Activated T-cell treated with anti-CD3 and anti-CD28 coated beads for 48 hours (primary cell): ENCODE data around the gene INTS6.

ENCODE experiments used
- DNase-seq: peaks from one replicate; pipeline ENCODE4 v3.0.0-alpha.2; 2020; ENCODE audit warnings: low read depth

INTS6 gene

DNA sequence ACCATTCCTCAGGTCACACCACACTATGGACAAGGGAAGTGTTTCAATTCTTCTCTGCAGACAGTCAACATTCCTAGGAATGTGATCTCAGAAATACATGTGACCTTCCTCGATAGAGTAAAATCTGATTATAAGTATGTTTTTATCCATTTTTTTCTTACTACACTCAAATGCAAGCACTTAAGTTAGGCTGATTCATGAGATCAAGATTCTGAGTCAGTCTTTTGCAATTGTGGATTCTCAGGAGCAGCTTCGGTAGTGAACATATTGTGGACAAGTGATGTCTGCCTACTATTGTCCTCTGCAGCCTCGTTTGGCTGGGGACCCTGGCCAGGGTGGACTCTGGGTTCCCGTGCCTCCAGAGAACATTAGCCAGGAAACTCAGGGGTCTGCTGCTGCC, 110.1 kb downstream of the INTS6 start:
- no peak for DNase-seq

DNA sequence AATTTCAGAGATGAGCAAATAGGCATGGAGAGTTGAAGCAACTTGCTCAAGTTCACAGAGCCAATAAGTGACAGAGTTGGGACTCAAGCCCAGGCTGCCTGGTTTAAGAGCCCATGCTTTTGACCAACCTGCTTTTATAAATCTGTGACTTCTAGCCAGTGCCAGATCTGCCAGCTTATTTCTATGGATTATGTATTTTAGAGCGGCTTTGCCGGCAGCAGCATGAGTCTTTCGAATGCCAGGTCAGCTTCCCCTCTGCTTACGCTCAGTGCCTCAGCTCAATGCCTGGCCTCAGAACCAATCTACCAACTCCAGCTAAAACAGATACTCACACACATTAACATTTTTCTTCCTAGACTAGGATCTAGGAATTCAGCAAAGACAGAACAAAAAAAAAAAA, 111.0 kb downstream of the INTS6 start:
- no peak for DNase-seq

DNA sequence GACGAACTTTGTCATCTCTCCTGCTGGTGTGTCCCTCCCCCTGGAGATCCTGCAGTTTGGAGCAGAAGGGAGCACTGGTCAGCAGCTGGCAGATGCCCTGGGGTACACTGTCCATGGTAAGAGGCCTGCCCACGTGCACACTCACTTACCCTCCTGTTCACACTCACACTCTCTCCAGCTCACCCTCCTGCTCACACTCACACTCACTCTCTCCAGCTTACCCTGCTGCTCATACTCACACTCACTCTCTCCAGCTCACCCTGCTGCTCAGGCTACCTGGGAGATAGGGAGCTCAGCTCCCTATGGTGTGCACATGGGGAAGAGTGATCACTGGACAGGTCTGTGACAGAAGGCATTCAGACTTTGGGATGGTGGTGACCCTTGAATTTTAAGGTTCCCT, 111.6 kb downstream of the INTS6 start:
- DNase-seq = no peak

- DNase-seq = no peak
These were observed 112.7 kb downstream of the INTS6 start for GRCh38 chr13:51339952-51340732.

- DNase-seq = no peak
These were observed 113.5 kb downstream of the INTS6 start, which contains the start of gene SERPINE3 for GRCh38 chr13:51339354-51339753. Gene SERPINE3, plus strand, starts transcription at chr13:51339691. Its CDS starts 1,401 bp downstream, at chr13:51341092.

GRCh38 chr13:51336746-51337145, 116.1 kb downstream of the INTS6 start:
- no peak for DNase-seq

DNA sequence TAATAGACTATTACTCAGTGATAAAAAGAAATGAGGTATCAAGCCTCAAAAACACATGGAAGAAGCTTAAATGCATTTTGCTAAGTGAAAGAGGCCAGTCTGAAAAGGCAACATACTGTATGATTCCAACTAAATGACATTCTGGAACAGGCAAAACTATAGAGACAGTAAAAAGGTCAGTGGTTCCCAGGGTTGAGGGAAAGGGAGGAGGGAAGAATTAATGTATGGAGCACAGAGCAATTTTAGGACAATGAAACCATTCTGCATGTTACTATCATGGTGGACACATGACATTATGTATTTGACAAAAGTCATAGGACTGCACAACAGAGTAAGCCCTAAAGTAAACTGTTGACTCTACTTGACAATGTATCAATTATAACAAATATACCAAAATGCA, 119.0 kb downstream of the INTS6 start:
- no peak for DNase-seq

DNA sequence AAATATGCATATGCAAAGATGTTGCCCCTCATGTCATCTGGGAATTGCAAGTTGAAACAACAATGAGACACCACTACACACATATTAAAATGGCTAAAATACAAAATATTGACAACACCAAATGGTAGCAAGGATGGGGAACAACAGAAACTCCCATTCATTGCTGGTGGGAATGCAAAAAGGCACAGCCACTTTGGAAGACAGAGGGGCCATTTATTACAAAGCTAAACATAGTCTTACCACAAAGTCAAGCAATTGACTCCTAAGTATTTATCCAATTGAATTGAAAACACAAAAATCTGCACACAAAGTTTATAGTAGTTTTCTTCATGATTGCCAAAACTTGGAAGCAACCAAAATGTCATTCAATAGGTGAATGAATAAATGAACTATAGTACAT, 119.4 kb downstream of the INTS6 start:
- DNase-seq = no peak

DNA sequence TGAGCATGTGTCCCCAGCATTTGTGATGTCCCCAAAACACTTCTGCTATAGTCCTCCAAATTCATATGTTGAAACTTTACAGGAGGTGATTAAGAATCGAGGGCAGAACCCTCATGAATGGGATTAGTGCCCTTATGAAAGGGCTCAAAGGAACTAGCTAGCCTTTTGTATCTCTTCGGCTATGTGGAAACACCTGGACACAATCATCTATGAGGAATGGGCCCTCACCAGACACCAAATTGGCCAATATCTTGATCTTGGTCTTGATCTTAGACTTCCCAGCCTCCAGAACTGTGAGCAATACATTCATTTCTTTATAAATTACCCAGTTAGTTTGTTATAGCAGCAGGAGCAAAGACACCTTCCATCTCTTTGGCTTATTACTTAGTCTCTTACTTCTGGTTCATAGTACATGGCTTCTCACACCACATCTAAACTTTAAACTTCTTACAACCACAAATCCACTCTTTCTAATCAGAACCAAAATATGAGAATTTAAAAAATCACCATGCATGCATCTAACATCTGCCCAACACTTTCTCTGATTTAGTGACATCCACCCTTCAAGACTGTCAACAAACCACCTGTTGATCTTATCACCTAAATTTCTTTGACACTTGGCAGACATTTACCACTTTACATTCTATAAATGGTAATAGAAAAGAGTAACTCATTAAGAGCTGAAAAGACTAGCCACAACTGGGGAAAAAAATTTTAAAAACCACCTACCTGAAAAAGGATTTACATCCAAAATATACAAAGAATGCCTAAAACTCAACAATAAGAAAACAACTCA, 120.1 kb downstream of the INTS6 start:
- DNase-seq = no peak

DNA sequence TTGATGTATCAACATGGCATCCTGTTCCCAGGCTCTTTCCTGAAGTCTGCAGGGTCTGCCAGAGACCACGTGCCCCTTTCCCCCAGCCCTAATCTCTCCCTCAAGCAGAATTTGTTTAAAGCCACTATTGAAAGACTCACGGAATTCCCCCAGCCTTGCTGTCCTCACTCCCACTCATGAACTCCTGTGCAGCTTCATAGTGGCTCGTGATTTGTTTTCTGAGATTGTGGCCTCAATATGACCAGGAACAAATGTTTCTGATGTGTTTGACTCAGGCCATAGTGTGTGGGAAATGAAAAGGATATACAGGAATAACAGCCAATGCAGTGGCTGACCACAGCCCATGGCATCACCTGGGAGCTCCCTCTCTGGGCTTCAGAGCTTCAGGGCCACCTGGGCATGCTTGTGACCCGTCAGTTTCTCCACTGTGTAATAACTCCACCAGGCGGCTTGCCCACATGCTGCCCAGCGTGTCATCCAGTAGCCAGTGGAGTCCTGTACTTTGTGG, 121.4 kb downstream of the INTS6 start:
- no peak for DNase-seq

DNA sequence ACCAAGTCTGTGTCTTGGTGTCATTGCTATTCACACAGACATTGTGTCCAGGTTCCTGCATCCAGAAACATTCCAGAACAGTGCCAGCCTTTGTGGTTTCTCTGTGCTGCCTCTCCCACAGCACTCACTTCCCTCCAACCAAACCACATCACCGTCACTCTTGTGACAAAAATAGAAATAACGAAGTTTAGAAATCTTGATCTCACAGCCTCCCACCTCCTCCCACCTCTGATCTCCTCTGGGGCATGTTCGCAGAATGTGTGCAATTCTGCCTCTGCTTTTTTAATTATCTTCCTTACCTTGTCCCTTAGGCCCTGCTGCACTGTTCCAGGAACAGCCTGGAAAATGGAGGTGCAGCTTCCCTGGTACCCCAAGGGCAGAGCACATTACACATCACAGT, 122.0 kb downstream of the INTS6 start:
- no peak for DNase-seq

DNA sequence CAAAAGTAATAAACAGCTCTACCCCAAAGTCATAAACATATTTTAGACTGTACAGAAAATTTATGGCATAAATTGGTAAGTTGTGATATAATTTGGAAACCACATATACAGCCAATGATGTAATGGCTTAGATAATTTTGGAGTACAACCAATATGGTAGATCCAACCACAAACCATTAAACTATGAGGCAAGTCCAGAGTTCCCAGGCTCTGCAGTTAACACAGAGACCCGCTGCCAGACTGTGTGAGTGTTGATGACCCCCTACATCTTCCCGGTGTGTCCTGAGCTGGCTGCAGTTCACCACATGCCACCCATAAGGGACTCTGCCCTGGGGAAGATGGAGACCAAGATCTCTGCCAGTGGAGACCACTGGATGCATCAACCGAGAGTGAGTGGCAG, 123.2 kb downstream of the INTS6 start:
- DNase-seq = no peak

- DNase-seq = no peak
These were observed 124.3 kb downstream of the INTS6 start for GRCh38 chr13:51328488-51328887.

DNA sequence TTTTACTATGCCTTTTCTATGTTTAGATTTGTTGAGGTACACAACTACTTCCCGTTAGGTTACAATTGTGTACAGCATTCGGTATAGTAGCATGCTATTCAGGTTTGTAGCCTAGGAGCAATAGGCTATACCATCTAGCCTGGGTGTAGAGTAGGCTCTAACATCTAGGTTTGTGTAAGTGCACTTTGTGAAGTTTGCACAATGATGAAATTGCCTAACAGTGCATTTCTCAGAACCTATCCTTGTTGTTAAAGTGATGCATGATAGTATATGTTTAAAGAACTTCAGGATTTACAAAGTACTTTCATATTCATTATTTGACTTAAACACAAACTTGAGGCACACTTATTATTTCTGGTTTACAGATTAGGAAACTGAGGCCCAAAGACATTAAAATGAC, 124.9 kb downstream of the INTS6 start:
- no peak for DNase-seq

DNA sequence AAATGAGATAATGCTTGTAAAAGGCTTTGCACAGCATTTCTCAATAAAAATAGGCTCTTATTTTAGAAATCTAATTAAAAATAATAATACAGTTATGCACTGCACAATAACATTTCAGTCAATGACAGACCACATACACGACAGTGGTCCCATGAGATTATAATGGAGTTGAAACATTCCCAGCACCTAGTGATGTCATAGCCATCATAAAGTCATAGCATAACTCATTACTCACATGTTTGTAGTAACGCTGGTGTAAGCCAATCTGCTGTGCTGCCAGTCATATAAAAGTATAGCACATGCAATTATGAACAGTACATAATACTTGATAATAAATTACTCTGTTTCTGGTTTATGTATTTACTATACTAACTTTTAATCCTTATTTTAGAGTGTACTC, 126.1 kb downstream of the INTS6 start:
- no peak for DNase-seq

- no peak for DNase-seq
These were observed 127.0 kb downstream of the INTS6 start for GRCh38 chr13:51325837-51326236.

GRCh38 chr13:51324714-51325420, 128.0 kb downstream of the INTS6 start:
- DNase-seq = no peak

GRCh38 chr13:51323824-51324511, 128.9 kb downstream of the INTS6 start:
- DNase-seq = no peak

DNA sequence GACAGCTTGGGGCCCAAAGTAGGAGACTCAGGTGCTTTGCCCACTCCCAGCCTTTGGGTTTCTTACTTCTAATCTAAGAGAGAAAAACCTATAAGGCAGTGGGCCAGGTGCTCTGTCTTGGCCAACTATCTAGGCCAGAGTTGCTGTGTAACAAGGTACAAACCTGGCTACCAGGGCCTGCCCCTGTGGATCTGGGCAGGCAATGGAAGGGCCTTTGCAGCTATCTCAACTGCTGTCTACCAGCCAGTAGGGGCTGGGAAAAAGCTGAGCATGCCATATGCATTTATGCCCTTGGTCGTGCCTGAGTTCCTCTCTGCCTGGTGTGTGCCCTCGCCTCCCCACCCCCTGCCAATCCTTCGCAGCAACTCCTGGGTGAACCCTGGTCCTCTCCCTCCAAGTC, 130.0 kb downstream of the INTS6 start:
- no peak for DNase-seq

DNA sequence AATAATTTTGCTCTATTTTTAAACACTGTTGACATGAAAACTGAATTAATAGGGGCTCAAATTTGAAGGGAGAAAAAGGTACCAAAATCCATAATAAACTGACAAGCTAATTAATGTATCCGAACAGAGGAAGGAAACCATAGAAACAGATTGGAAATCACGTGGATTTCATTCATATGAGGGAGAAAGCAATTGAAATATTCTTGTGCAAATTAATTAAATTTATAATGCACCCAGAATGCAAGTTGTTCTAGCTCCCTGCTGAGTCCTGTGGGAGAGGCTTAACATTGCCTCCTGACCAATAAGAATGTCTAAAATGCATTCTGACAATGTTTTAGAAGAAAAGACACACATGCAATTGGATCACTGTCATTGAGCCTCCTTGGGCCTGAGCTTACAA, 131.0 kb downstream of the INTS6 start:
- DNase-seq = no peak

GRCh38 chr13:51318876-51319275, 134.0 kb downstream of the INTS6 start:
- DNase-seq = no peak

- DNase-seq = no peak
These were observed 134.8 kb downstream of the INTS6 start for GRCh38 chr13:51318015-51318414.
